ENCODE measurements around the gene SELPLG. TPM values are rescaled to one million over a fixed set of nuclear protein-coding genes. Genes with fewer than 3 reads are reported as not detected.

Gene SELPLG
- total and polyA plus RNA-seq, 3 donors from 2014 or later, result 1.1 to 10.4 (median 2.7) TPM

DNA sequence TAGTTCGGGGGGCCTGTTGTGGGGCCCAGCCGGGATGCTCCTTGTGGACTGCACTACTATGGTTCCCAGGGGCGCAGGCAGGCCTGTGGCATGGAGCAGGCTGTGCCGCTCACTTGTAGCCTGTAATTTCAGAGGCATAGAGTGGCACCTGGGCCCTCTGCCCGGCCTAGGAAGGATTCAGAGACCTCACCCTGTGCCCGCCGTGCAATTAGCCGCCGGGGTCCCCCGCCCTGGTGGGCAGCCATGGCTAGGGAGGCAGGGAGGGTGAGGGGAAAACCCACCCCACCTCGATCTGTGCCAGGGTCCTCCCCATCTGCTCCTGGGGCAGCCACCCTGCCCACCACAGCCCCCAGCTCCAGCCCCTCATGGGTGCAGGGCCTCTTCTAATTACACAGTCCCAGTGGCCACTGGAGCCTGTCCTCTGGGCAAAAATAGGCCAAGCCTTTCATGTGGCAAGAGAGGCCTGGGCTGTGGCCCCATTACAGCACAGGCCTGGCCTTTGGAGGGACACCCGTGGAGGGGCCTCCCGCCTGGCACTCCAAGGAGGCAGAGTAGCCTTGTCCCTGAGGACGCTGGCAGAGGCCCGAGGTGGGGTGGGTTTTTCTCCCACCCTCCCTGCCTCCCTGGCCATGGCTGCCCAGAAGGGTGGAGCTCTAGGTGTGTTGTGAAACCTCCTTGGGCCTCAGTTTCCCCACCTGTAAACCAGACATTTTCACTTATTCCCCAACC, 30.6 kb downstream of the SELPLG start:
- H3K27ac ChIP-seq, result no peak overlapping the region
- intact Hi-C loops (cut with DNase I; ENCODE audit: low total_unique reads), result no loop called here
- no peaks in the 10 kb centered on the region for H3K9me3 ChIP-seq
- H3K27me3 ChIP-seq, result no peaks in the 10 kb centered on the region
- no peak overlapping the region for H3K4me3 ChIP-seq
- H3K36me3 ChIP-seq (ENCODE audit: low read depth, missing control alignments), result no peaks in the 10 kb centered on the region
- WGBS, 2 donors, result 90 to 100% methylated on average over 1 to 15 of the region's 15 CpGs
- DNase-seq, result no peak
- H3K4me1 ChIP-seq, result no peaks in the 10 kb centered on the region
- TF ChIP-seq POLR2A (IDR thresholded peaks at IDR 0.05), result no peak
- no peak for TF ChIP-seq CTCF (IDR thresholded peaks at IDR 0.05)

GRCh38 chr12:108602209-108602705, 31.4 kb downstream of the SELPLG start:
- 94 to 95% methylated on average over 9 of the region's 9 CpGs for WGBS, 2 donors
- H3K4me3 ChIP-seq, result no peak overlapping the region
- H3K4me1 ChIP-seq, result no peaks in the 10 kb centered on the region
- DNase-seq, result no peak
- H3K9me3 ChIP-seq, result no peaks in the 10 kb centered on the region
- no peaks in the 10 kb centered on the region for H3K36me3 ChIP-seq (ENCODE audit: low read depth, missing control alignments)
- no peak overlapping the region for H3K27ac ChIP-seq
- intact Hi-C loops (cut with DNase I; ENCODE audit: low total_unique reads), result no loop called here
- TF ChIP-seq CTCF (IDR thresholded peaks at IDR 0.05) (no peak), POLR2A (IDR thresholded peaks at IDR 0.05) (no peak)
- no peaks in the 10 kb centered on the region for H3K27me3 ChIP-seq

- WGBS, 2 donors, result 83 to 85% methylated on average over 4 of the region's 4 CpGs
- intact Hi-C loops (cut with DNase I; ENCODE audit: low total_unique reads), result no loop called here
- no peak for DNase-seq
Measured at GRCh38 chr12:108600702-108601007, 33.0 kb downstream of the SELPLG start.

GRCh38 chr12:108599948-108600701, 33.6 kb downstream of the SELPLG start:
- WGBS, 2 donors, result 79 to 91% methylated on average over 10 of the region's 10 CpGs
- H3K36me3 ChIP-seq (ENCODE audit: low read depth, missing control alignments), result no peaks in the 10 kb centered on the region
- H3K4me1 ChIP-seq, result no peaks in the 10 kb centered on the region
- no peak overlapping the region for H3K27ac ChIP-seq
- DNase-seq, result no peak
- intact Hi-C loops (cut with DNase I; ENCODE audit: low total_unique reads), result no loop called here
- H3K9me3 ChIP-seq, result no peaks in the 10 kb centered on the region
- no peak for TF ChIP-seq POLR2A (IDR thresholded peaks at IDR 0.05)
- TF ChIP-seq CTCF (IDR thresholded peaks at IDR 0.05), result no peak
- no peaks in the 10 kb centered on the region for H3K27me3 ChIP-seq
- no peak overlapping the region for H3K4me3 ChIP-seq

More at GRCh38 chr12:108600702-108601007, 33.0 kb downstream of the SELPLG start:
- Histone ChIP-seq H3K4me1 (no peaks in the 10 kb centered on the region), H3K27ac (no peak overlapping the region), H3K4me3 (no peak overlapping the region), H3K9me3 (no peaks in the 10 kb centered on the region), H3K36me3 (ENCODE audit: low read depth, missing control alignments) (no peaks in the 10 kb centered on the region), H3K27me3 (no peaks in the 10 kb centered on the region)
- TF ChIP-seq CTCF (IDR thresholded peaks at IDR 0.05) (no peak), POLR2A (IDR thresholded peaks at IDR 0.05) (no peak)

All from testis (tissue), 3 donors.